Smooth muscle cell of the brain vasculature (primary cell): ENCODE results near the gene FAM53C.
"Not testable (repeated sequence)": the region's sequence is repeated elsewhere in the genome, so short reads cannot be mapped to it uniquely, and the experiment has no call there.

Source experiments
- DNase-seq: peaks from one replicate; pipeline ENCODE4 v3.0.0-alpha.2; 2012; ENCODE audit warnings: low read depth, low spot score

FAM53C gene

DNA sequence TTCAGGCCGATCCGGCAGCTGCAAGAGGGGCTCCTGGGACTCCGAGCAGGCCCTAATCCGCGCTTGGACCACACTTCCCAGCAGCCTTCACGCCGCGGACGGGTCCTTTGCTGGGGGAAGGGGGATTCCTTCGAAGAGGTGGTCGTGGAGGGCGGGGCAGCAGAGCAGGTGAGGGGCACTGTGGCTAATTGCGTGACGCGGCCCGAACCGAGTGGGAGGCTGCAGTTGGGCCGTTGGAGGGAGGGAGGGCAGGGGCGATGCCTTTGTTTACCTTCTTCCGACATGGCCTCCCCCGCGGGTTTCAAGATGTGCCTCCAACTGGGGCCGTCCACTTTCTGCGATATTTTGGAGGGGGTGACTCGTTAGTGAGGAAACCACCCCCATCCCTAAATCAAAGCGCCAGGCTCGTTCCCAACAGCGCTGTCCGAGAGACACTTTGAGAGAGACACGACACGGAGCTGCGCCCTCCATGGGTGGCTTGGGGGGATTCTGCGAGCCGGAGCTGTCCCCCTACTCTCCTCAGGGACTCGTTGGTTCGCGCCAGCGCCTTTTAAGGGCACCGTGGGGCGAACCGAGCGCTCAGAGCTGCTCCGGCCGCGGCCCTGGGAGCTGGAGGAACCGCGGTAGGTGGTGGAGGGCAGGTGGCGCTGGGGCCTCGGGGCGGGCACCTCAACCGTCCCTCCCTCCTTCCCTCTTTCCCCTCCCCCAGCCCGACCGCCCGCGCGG, at the start of gene FAM53C:
FAM53C (plus strand) TSS at position 582 of the 726 bp plus-strand sequence. CDS start 3,070 bp downstream, outside the sequence.
- DNase-seq: peak; percentile 89

DNA sequence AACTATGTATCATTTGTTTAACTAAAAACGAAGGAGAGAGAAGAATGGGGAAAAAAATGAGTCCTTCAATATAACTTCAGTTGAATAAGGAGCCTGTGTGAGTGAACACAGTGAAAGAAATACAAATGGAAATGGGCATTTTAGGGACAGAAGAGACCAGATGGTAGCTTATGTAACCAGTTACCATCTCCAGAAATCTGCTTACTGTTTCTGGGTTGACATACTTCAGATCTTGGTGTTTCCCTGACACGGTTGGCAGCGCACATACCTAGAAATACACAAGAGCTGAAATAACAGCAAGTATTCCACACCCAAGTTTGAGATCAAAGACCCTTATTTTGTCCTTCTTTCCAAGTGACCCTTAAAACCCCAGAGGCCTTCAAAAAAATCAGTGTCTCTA, 48.8 kb upstream of the FAM53C start:
- DNase-seq: no peak

GRCh38 chr5:138303372-138303771, 34.7 kb upstream of the FAM53C start:
- no peak for DNase-seq

- no peak for DNase-seq
Observed at GRCh38 chr5:138305797-138306196, 32.3 kb upstream of the FAM53C start.

GRCh38 chr5:138315751-138316278, 22.3 kb upstream of the FAM53C start:
- no peak for DNase-seq

GRCh38 chr5:138316355-138316754, 21.7 kb upstream of the FAM53C start:
- no peak for DNase-seq

DNA sequence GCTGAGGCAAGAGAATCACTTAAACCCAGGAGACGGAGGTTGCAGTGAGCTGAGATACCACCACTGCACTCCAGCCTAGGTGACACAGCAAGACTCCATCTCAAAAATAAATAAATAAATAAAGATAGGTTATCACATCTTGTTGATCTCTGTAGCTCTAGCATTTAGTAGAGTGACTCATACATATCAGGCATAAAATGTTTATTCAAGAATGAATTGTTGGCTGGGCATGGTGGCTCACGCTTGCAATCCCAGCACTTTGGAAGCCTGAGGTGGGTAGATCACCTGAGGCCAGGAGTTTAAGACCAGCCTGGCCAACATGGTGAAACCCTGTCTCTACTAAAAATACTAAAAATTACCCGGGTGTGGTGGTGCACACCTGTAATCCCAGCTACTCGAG, 19.9 kb upstream of the FAM53C start:
- not testable (repeated sequence) for DNase-seq

GRCh38 chr5:138330813-138331448, 7.1 kb upstream of the FAM53C start:
- DNase-seq: no peak

DNA sequence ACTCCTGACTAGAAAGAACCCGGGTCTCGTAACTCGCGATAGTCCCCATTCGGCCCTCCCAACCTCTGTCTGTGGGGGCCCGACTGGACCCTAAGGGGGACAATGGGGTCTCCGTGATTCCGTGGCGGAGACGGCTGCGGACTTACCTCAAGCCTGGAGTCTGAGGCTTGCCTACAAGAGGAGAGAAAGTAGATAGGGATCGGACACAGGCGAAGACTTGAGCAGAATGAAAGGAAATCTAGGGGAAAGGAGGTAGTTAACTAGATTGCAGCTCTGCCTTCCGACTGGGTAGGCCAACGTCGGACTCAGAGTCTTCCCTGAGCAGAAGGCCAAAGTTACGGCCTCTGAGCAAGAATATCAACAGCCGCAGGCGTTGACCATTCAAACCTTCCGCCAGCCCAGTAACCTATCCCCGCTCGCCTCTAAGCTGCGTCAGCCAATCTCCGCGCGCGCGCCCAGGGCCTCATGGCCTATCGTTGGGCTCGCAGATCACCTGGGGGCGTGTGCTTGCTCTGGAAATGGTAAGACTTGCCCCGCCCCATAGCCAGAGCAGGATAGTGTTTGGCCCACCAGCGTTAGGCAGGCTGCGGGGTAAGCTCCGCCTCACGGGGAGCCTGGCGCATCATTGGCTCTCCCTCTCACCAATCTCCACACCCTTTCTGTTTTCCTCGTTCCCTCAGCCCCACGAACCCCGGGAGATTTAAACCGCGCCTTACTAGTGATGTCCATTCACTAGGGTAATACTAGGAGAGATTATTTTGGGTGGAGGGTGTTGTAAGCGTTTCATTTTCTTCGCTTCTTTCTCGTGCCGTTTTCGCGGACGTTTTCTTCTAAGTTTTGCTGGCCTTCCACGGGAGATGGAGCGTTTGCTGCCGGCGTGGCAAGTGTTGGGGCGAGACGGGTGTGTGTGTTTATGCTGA, 6.4 kb upstream of the FAM53C start, which contains the start of gene CDC25C:
CDC25C (minus strand) TSS at position 356 of the 920 bp plus-strand sequence. CDS start 624 bp downstream, outside the sequence.
- peak; percentile 98 for DNase-seq

DNA sequence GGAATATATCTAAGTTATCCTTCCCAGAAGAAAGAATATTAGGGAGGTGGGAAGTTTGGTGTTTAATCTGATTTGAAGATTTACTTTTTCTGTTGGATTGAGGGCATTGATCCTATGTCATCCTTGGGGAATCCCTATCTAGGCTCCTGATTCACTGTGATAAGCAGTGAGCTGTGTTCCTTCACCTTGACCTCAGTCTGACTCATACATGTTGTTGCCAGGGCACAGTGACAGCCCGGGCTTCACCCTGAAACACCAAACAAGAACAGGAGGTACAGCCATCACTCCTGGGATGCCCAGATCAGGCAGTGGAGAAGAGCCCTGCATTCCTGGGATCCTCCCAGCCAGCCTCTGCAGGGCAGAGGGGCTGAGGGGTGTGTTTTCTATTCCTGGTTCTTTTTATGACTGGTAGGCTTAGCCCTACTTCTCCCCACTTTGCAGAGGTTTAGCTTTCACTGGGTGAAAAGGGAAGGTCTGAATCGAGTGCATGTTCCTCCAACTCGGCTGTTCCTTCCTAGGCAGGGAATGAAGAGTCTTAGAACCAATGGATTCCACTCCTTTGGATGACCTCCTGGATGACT, 3.1 kb upstream of the FAM53C start:
- DNase-seq: no peak

- DNase-seq: peak; percentile 46
Observed at GRCh38 chr5:138336952-138337684, 948 bp upstream of the FAM53C start.

GRCh38 chr5:138338411-138339090, 485 bp downstream of the FAM53C start:
- no peak for DNase-seq

GRCh38 chr5:138339091-138339456, 1.0 kb downstream of the FAM53C start:
- no peak for DNase-seq

DNA sequence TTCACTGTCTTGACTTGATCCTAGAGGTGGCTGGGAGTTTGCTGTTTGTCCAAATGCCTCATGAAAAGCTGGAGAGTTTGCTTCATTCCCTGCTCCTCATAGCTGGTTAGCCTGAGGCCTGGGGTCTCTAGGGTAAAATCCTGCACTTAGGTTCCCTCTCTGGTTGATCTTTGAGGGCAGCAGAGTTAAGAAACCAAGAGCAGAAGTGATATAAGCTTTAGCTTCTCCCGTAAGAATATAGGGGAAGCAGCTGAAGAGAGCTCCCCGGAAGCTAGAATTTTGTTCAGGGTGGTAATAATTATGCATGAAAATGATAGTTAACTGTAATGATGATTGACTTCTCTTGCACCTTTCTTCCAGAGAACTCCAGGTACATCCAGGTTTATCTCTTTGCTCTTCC, 1.4 kb downstream of the FAM53C start:
- DNase-seq: no peak

GRCh38 chr5:138340008-138340407, 1.9 kb downstream of the FAM53C start:
- no peak for DNase-seq

DNA sequence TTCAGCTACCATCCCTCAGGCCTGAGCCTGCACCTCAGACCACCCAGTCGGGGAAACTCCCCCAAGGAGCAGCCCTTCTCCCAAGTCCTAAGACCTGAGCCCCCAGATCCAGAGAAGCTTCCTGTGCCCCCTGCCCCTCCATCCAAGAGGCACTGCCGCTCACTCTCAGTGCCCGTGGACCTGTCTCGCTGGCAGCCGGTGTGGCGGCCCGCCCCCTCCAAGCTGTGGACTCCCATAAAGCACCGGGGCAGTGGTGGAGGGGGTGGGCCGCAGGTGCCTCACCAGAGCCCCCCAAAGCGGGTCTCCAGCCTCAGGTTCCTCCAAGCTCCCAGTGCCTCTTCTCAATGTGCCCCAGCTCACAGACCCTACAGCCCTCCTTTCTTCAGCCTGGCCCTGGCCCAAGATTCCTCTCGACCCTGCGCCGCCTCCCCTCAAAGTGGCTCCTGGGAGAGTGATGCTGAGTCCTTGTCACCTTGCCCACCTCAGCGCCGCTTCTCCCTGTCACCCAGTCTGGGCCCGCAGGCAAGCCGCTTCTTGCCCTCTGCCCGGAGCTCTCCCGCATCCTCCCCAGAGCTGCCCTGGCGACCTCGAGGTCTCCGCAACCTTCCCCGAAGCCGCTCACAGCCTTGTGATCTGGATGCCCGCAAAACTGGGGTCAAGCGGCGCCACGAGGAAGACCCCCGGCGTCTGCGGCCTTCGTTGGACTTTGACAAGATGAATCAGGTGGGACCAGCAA, 7.0 kb downstream of the FAM53C start:
- DNase-seq: no peak

DNA sequence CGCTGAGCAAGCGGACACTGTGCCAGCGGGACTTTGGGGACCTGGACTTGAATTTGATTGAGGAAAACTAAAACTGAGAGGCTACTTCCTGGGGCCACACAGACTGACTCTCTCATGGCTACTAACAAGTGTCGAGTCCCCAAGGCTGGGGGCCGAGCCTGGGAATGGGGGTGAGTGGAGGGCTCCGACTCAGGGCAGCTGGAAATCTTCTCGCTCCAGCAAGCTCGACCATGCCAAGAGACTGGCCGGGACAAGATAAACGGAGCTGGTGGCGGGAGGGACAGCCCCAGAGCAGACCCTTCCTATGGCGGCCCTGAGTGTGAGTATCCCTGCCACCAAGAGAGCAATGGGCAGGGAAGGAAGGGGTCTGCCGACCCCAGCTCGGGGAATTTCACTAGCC, 8.8 kb downstream of the FAM53C start:
- DNase-seq: no peak

DNA sequence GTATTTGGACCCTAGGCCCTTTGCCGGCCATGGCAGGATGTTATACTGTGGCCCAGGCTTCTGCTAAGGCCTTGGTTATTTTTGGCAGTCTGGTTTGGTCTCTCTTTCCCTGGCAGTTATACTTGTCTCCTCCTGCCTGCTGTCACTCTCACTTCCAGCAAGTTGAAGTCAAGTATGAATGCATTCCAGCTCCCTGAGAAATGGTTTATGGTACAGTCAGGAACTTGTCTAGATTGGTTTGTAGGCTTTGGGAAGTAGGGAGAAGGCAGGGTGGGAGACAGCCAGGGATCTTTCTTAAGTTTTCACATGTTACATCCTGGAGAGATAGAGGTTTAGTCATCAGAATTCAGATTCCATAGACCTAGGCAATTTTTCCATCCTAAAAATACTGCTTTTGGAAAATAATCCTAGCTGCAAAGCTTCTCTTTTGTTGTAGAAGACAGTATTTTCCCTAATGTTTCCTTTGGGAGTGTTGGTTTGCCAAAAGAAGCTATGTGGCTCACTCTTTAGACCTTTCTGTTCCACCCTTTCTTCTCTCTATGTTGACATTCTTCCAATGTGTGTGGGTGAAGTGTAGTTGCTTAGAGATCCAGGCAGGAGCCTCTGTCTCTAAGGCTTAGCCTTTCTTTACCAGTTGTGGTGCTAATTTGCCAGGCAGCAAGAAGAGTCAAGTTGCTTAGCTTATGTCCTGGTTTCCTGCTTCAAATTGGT, 11.9 kb downstream of the FAM53C start:
- DNase-seq: no peak

DNA sequence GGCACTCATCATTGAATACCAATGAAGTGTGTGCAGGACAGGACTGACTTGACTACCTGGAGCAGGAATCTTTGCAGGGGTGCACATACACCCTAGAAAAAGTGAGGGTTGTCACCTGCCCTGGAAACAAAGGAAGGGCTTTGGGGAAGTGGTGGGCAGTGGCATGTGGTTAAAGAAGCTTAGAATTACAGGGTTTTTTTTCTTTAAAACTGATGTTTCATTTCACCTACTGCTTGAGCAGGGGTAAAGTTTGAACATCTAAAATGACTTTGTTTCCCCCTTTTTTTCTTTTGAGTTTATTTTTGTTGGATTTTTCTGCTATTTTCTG, 12.5 kb downstream of the FAM53C start:
- no peak for DNase-seq
